ENCODE results near the gene GBP3.
"Not testable (repeated sequence)": the region's sequence is repeated elsewhere in the genome, so short reads cannot be mapped to it uniquely, and the experiment has no call there.

GBP3 gene, protein sequence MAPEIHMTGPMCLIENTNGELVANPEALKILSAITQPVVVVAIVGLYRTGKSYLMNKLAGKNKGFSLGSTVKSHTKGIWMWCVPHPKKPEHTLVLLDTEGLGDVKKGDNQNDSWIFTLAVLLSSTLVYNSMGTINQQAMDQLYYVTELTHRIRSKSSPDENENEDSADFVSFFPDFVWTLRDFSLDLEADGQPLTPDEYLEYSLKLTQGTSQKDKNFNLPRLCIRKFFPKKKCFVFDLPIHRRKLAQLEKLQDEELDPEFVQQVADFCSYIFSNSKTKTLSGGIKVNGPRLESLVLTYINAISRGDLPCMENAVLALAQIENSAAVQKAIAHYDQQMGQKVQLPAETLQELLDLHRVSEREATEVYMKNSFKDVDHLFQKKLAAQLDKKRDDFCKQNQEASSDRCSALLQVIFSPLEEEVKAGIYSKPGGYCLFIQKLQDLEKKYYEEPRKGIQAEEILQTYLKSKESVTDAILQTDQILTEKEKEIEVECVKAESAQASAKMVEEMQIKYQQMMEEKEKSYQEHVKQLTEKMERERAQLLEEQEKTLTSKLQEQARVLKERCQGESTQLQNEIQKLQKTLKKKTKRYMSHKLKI

DNA sequence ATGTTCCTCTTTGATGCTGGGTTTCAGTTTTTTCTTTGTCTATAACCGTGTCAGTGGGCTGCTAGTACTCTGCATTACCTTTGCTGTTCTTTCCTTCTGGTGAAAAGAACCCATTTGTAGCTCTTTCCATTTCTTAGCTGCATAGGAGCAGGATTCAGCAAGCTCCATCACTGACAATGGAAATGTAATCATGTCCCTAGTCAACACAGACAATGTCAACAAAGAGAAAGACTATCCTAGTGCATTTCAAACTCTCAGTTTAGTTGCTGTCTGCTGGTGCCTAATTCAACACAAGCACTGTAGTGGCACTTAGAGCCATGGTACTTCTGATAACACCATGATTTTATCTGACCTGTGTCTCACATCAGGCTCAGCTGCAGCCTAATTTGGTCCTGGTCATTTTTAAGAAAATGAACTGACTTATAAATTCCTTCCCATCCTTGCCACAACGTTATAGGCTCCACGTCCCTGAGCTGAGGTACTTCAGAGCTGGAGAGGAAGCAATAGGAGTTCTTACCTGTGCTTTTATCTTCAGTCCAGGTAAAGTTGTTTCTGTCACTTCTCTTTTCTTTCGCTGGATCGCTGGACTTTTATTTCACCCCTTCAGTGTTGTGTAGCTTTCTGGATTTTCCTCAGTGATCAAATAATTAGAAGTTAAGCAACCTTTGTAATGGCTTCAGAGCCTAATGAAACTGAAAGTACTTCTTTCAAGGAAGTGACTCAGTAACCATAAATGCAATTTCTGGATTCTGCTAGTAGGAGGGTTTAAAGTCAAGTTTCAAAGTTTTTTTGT lies at the start of gene GBP3:
TSS of gene GBP3 (minus strand) at position 700 of the 793 bp plus-strand sequence. CDS start 2,145 bp downstream, outside the sequence.
- DNase-seq = no peak

DNA sequence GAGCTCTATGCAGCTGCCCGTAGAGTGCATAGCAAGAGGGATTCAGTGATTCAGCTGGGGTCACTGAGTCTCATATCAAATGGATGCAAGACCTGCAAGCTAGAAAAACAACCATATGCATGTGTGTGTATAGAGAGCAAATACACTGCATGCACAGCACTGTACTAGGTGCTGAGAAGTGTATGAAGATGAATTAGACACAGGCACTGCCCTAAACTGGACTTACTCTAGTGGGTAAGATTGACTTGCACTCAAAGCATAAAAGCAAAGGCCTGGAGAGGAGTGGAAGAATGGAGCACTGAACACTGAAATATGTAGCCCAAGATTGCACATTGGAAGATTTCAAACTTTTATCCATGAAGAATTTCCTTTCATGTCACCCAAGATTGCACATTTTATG lies 47.8 kb upstream of the GBP3 start:
- no peak for DNase-seq

DNA sequence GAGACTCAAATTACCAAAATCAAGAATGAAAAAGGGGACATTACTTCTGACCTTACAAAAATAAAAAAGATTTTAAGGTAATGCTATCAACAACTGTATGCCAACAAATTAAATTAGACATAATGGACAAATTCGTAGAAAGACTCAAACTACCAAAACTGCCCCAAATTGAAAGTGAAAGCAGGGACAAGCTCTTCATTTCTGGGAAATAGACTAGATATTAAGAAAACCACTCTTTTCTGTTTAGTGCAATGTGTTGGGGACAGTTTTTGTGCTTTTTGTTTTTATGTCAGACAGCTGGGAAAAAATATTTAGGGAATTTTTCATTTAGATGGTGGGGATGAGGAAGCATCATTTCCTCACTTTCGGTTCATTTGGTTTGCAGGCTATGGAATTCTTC lies 47.3 kb upstream of the GBP3 start:
- DNase-seq = no peak

DNA sequence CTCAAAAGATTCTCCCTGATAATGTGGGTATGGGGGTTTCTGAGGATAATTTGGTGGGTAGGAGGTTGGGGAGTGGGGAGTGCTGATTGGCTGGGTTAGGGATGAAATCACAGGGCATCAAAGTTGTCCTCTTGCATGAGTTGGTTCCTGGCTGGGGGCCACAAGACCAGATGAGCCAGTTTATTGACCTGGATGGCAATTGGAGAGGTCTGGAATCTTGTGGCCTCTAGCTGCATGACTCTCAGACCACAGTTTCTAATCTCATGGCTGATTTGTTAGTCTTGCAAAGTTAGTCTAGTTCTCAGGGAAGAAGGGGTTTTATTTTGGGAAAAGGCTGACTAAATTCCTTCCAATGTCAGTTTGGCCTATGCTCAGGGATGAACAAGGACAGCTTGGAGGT lies 45.6 kb upstream of the GBP3 start:
- no peak for DNase-seq

DNA sequence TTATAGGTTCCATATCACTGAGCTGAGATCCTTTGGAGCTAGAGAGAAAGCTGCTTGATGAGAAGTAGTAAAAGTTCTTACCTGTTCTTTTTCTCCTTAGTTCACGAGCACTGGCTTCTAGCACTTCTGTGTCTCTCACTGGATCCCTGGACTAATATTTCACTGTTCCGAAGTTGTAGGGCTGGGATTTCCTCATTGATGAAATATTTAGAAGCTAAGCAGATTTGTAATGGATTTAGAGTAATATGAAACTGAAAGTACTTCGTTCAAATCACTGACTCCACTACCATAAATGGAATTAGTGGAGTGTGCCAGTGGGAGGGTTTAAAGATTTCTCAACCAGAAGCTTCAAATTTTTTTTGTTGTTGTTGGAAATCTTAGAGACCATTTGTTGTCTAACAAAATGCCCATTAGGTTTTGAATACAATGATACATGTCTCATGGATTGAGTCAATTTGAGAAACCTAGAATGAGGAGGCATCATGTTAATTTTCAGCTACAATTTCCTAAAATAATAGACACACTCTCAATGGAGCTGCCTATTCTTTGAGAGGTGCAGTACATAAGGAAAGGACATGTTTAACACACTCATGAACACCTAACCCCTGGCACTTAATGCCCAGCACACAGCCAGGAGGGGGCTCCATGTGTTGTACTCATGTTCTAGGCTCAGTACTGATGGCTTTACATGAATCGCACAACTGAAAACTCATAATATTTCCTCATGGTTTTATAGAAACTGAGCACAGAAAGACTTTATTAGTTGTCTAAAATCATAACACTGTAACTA lies 42.6 kb upstream of the GBP3 start, which contains the start of gene GBP1:
TSS of gene GBP1 (minus strand) at position 130 of the 790 bp plus-strand sequence. CDS start 1,974 bp downstream, outside the sequence.
- DNase-seq = no peak

DNA sequence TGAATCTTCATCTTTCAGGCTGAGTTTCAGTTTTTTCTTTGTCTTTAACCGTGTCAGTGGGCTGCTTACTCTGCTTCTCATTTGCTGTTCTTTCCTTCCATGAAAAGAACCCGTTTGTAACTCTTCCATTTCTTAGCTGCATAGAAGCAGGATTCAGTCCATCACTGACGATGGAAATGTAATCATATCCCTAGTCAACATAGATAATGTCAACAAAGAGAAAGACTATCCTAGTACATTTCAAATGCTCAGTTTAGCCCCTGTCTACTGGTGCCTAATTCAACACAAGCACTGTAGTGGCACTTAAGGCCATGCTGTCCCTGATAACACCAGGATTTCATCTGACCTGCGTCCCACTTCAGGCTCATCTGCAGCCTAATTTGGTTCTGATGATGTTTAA lies 42.0 kb upstream of the GBP3 start:
- DNase-seq = no peak

DNA sequence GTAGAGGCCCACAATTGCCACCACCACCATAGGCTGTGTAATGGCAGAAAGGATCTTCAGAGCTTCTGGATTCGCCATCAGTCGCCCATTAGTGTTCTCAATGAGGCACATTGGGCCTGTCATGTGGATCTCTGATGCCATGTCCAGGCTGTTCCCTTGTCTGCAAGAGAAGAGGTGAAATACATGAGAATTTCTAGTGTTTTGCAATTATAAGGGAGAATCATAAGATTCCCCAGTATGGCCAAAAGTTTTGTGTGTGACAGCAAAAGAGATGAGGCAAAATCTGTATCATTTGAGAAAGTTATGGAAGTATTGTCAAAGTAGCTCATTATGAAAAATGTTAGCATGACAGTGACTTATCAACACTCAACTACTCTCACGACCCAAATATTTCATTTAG lies 40.4 kb upstream of the GBP3 start:
- DNase-seq = no peak

DNA sequence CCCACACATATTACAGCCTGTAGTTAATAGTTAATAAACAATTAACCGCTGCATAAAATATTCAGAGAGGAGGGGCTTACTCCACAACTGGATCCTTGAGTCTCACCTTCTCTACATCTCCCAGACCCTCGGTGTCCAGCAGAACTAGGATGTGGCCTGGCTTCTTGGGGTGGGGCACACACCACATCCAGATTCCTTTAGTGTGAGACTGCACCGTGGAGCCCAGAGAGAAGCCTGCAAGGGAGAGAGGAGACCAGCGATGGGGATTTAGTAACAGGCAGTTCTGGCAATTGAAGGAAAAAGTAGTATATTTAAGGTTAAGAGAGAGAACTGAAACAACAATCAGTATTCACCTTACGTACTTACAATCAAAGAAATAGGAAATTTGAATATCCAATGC lies 37.4 kb upstream of the GBP3 start:
- DNase-seq = no peak

DNA sequence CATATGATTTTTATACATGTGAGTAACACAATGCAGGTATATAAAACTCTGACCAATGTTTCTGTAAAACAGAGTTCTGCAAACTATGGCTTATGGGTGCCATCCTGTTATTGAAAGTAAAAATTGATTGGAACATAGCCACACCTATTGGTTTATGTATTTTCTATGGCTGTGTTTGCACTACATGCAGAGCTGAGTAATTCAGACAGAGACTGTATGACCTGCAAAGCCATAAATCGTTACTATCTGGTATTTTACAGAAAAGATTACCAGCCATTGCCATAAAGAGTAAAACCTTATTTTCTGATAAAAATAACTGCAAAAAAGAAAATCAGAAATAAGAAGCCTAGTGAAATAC lies 29.3 kb upstream of the GBP3 start:
- no peak for DNase-seq

DNA sequence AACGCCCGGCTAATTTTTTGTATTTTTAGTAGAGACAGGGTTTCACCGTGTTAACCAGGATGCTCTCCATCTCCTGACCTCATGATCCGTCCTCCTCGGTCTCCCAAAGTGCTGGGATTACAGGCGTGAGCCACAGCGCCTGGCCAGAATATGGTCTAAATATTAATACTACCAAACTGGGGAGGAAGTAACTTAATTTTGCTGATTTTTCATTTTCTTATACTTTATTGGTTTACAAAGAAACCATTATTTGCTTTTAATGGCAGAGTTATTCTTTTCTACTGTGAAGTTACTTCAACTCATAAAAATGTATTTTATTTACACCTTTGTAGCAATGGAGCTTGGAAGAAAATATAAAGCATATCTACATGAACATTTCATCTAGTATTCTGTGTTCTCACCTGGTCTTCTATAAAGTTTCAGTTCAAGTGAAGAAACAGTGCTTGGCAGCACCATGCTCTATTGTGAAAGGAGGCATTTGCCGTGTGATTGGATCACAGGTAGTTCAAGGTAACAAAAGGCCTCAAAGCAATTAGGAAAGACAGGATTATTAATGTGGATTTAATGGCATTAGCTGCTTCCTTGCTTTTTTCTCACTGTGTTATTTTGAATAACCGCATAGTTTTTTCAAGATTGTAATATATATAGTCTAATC lies 28.8 kb upstream of the GBP3 start:
- no peak for DNase-seq

DNA sequence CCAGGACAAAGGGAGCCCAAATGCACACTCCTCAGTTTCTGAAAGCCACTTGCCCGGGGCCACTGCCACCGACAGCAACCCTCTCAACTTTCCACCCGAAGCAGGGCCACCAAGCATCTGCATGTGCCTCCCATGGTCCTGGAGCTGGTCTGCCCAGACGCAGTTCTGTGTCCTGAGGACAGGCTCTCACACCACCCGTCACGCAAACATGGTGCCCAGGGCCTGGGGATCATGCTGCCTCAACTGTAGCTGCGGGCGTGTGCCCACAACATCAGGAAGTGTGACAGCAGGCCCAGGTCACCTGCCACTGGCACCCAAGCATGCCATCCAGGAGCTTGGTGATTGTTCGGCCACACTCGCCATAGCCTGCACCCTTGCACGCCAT lies 28.0 kb upstream of the GBP3 start:
- DNase-seq = no peak

DNA sequence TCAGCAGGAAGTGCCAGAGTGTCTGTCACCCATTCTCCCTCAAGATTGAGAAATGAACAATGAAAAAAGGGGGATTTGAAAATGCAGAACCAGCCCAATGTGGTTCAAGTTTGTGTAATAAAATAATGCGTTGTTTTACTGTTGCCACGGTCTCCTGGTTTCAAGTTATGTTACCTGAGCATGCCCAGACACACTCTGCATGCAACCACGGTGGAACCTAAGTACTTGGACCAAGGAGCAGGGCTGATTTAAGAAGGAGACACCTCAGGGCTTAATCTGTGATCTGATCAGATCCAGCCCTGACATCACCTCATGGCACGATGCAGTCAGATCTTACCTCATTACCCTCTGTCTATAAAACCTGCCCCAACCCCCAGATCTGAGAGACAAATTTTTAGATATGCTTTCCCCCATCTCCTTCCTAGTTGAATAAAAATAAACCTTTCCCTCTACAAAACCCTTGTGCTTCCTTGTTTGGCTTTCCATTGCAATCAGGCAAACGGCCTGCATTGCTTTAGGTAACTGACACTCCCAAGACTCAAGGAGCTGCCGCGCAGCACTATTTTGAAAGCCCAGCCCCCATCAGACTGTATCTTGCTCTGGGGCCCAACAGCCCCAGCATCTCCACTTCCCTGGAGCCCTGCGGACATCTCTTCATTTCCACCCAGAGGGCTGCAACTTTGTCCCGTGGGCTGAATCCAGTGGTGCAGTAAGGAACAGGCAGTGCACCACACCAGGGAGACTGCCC lies 27.4 kb upstream of the GBP3 start:
- not testable (repeated sequence) for DNase-seq

DNA sequence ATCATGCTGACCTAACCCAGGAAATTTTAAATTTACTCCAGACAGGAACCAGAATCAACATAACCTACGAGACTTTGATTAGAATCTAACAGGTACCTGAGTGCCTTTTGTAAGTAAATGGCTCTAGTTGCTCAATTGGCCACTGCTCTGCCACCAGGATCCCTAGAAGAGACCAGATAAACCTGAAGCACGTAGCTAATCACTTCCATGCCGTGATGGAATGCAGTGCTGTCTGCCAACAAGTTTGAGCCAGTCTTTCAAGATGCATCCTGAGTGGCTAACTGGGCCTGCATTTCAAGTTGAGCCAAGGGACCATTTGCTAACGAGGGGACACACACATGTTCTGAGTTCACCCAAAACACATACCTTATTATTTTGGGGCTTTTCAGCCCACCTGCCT lies 26.5 kb upstream of the GBP3 start:
- not testable (repeated sequence) for DNase-seq

DNA sequence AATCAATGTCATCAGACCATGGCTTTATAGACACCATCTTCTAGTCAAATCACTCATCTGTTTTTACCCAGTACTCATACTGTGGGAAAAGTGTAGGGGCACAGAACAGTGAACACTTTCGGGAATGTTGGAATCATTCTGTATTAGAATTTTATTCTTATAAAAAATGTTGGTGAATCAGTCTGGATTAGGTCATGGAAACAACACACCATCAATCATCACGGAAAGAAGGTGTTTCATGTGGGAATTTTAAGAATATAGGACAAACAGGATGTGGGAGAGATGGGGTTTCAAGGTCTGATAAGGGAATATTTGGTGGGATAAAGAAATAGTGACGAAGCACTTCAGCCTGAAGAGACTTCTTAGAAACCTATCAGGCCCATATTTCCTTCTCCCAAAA lies 25.1 kb upstream of the GBP3 start:
- DNase-seq = no peak

DNA sequence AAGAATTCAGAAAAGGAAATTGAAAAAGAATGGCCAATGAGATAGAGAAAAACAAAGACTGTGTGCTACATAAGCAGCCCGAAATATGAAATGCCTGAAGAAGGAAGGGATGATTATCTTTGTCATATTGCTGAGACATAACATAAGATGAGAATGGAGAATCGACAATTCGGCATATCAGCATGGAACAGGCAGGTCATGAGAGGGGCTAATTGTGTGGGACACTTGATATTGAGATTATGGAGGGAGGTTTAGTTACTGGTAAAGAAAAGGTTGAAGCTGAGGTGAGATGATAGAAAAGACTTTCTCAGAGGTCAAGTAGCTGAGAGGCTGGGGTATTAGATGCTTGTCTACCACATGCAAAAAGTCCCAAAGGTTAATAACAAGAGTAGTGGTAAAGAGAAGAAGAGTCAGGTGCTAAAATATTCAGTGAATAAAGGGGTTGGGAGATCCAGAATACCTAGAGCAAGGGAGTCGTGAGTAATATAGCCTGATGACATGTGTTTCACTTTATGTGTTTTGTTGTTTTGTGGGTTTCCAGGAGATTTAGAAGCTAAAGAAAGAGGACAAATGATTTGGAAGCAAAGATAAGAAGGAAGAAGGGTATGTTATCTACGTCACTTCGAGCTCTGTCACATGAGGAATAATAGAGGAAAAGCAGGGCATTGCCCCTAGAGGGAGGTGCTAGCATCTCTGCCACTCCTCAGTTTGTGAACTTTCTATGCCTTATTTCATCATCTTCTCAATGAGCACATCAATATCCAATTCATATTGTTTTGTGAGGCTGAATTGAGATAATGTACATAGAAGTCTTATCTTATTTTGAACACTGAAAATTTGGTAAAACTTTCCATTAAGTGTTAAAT lies 23.9 kb upstream of the GBP3 start:
- not testable (repeated sequence) for DNase-seq

DNA sequence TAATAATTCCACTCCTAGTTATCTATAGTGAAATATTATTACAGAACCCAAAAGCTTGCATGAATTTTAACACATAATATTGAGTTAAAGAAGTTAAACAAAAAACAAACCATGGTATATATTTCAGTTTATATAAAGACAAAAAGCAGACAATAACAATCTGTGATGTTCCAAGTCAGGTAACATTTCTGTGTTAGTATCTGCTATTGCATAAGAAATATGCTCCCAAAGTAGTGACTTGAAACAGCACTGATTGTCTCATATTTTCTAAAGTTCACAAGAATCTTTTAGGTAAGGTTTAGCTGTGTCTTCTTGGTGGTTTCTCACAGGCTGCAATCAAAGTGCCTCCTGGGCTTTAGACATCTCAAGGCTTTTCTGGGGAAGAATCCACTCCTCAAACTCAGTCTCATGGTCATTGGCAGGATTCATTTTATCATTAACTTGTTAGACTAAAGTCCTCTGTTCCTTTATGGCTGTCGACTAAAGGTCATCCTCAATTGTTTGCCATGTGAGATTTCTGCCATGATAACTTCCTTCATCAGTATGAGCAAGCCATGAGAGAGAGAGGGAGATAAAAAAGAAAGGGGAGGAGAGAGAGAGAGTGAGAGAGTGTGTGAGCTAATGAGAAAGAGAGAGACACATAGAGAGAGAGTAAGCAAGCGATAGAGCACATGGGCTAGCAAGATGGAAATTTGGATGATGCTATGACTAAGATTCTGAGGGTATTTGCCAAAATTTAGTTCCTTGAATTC lies 22.5 kb upstream of the GBP3 start:
- DNase-seq = no peak

DNA sequence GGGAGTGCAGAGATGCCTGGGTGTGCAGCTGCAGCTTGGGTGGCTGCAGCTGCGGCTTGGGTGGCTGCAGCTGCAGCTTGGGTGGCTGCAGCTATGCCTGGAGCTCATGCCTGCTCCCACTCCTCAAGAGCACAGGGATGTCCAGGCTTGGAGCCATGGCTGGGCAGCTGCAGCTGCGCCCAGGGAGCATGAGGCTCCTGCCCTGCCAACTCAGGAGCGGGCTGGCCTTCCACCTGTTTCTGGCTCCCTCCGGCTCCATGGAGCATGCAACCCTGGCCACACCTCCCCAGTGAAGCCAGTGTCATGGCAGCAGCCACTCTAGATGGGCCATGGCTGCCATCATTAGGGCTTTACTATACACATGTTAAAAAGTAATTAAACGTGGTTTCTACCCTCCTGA lies 21.3 kb upstream of the GBP3 start:
- no peak for DNase-seq

DNA sequence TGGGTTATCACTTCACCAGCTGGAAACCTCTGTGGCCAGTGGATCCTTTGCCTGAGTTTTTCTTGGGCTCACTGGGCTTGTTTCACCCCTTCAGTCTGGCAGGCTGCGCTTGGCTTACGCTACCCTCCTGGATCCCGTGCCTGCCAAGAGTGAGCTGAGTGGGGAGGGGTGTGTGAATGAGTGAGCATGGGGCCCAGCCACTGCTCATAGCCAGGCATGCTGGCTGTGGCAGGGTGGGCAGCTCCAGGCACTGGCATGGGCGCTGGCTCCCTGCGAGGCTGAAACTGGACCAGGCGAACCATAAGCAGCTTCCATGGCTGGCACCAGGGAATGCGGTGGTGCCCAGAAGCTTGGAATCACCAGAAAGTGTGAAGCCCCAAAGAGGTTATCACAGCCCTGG lies 19.8 kb upstream of the GBP3 start:
- no peak for DNase-seq

DNA sequence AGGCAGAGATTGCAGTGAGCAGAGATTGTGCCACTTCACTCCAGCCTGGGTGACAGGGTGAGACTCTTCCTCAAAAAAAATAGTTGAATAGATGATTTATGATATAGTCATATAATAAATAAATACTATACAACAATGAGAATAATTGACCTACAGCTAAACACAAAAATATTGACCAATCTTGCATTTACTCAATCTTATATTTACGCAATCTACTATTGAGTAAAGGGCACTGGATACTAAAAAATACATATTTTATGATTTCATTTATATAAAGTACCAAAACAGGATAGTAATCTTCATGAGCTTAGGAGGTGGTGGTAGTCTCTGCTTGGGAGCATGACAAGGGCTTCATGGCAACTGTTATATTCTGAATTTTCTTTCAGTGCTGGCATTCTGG lies 19.1 kb upstream of the GBP3 start:
- no peak for DNase-seq

DNA sequence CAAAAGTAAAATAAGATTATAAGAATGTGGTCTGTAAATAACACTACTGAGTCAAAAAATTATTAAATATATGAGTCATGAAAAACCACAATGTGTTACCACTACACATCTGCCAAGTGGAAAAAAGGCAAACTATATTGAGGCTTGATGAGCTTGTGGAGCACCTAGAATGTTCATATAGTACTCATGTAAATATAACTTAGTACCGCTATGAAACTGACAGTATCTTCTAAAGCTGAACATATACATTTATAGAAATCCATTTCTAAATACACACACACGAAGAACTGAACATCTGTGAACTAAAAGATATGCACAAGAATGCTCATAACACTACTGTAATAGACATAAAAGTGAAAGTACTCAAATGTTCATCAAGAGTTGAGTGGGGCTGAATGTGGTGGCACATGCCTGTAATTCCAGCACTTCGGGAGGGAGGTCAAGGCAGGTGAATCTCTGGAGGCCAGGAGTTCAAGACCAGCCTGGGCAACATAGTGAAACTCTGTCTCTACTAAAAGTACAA lies 18.5 kb upstream of the GBP3 start:
- no peak for DNase-seq
